Stimulated activated CD8-positive, alpha-beta memory T cell treated with anti-CD3 and anti-CD28 coated beads, Interleukin-2, amount 100 ng/mL, for 1 hour (primary cell): ENCODE data around the gene ZNF394.

Source experiments
- DNase-seq, 2 donors: peaks; one replicate each; pipeline ENCODE4 v3.0.0-alpha.2; 2020; ENCODE audit warnings: low read depth in 2 of 2

Gene ZNF394

GRCh38 chr7:99493823-99494222 is 6.3 kb downstream of the ZNF394 start:
- DNase-seq = no peak

- no peak for DNase-seq
Measured at GRCh38 chr7:99490878-99491277, 9.2 kb downstream of the ZNF394 start.

- no peak for DNase-seq
Measured at GRCh38 chr7:99489235-99489634, 10.8 kb downstream of the ZNF394 start.

DNA sequence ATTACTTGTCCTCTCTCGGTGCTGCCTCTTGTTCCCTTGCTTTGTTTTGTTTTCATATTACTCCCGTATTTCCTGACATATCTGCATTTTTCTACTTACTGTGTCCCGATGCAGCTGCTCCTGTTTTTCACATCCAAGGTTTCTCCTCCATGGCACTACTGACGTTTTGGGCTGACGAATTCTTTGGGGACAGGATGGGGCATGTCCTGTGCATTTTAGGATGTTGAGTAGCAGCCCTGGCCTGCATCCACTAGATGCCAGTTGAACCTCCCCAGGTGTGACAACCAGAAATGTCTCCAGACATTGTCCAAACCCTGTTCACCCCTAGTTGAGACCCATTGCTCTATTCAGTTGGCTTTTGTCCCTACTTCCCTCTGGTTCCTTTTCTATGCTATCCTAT is 15.0 kb downstream of the ZNF394 start:
- DNase-seq = no peak

DNA sequence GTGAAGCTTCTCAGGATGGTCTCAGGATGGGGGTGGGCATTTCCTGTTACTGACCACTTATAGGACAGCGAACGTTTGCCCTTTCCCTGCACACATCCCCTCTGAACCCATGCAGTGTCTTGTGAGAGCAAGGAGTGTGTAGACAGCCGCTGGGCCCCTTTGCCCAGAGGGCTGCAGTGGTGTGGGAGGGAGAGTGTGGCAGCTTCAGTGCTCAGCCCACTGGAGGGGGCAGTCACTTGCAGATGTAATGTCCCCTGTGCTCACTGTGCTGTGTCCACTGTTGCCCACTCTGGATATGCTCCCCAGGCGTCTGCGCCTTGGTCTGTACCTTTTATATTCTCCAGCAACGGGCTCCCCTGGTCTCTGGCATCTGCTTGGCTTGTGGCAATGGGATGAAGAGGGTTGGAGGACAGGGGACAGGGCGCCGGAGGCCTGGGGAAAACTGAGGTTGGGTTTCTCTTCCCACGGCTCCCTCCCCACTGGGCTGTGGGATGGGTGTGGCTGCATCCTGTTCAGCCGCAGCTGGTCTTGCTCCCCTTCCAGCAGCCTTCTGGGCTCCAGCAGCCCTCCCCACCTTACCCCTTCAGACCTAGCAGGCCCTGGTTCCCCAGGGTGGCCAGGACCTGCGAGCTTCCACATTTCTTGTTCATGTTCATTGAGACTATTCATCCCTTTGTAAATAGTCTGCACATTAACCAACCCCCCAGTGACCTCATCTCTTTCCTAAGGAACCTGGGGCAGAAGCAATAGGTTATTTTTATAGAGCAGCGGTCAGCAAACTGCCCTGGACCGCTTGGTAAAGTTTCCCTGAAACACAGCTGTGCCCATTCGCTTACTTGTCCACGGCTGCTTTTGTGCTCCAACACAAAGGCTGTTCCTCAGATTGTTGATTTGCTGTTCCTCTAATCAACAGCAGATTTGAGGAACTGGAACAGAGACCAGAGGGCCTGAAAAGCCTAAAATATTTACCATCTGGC is 21.3 kb downstream of the ZNF394 start:
- no peak for DNase-seq

DNA sequence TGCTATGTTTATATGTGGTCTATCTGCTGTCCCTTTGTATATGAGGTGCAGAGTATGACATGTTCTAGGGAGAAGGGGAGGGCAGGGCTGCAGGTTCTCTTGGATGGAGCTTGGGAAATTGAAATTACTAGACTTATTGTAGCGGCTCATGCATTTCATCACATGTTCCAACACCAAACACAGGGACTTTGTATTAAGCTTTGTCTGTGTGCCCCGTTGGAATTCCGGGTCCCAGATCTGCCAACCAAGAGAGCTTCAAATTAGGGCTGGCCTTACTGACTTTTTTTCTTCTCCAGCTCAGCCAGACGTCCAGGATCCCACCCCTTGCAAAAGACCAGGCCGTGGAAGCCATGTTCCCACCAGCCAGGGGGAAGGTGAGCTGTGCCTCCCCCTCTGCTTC is 24.0 kb downstream of the ZNF394 start:
- no peak for DNase-seq

DNA sequence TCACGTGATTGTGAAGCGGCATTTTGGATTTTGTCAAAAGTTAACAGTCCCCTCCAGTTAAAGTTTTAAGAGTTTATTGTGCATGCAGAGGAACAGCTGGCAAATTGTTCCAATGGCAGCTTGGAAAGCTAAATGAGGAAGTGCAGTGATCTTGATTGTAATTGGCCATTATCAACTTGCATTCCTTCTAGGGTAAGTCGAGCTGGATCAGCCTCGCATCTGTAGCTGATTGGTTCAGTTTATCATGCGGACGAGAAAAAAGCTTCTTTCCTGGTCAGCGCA is 26.8 kb downstream of the ZNF394 start:
- DNase-seq = no peak

GRCh38 chr7:99472561-99473314 is 27.3 kb downstream of the ZNF394 start, which contains the start of gene ZNF789:
Gene ZNF789, plus strand, starts transcription at chr7:99472890. Its CDS starts 3,567 bp downstream, at chr7:99476457.
- peak; percentile 96 to 97 for DNase-seq

DNA sequence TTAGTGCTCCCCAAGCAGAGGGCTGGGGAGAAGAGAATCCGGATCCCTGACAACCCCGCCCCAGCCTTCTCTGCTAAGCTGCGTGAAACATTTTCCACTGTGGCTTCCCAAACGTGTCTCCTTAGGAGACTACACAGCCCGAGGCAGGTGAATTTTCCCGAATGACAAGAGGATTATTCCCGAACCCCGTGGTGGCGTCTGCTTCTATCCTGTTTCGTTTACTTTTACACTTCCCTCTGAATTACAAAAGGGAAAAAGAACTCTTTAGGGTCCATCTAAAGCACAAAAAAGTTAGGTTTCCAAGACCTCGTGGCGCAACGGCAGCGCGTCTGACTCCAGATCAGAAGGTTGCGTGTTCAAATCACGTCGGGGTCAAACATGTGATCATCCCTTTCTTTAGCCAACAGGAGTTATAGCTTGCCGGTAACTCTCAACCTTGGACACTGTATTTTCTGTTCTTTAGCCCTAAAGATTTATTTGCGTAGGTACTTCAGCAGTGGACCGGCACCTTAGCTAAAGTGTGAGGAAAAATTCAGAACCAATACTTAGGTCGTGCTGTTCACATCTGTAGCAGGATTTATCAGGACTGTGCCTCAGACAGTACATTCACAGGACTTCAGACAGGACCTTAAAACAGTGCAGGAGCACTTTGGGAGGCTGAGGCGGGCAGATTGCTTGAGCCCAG is 30.6 kb downstream of the ZNF394 start:
- no peak for DNase-seq

GRCh38 chr7:99468336-99468918 is 31.7 kb downstream of the ZNF394 start:
- DNase-seq = no peak

- no peak for DNase-seq
Measured at GRCh38 chr7:99465421-99465768, 34.7 kb downstream of the ZNF394 start.

DNA sequence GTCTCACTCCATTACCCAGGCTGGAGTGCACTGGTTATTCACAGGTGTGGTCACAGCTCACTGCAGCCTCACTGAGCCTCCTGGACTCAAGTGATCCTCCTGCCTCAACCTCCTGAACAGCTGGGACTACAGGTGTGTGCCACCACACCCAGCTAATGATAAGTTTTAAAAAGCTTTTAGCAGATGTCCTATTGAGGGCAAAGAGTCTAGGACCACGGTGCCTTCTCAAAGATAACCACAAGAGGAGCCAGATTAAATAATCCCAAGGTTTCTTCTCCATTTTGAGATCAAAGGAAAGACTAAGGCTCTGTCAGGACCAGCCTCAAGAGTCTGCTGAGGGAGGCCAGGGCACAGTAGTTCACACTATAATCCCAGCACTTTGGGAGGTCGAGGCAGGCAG is 38.9 kb downstream of the ZNF394 start:
- DNase-seq = no peak

DNA sequence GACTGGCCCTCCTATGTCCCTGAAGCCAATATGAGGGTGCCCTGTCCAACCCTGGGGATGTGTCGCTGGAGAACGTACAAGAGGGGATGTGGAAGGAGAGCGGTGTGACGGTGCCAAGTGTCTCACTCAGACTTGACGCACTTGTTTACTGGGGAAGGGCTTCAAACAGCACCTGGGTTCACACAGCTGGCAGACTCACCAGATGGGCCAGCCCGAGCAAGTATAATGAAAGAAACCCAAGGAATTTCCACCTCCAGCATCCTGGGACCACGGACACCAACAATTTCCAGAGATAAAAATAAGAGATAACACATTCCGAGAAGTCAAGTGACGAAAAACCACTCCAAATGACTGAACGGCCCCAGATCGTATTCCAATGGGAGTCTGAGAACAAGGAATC is 39.4 kb downstream of the ZNF394 start:
- DNase-seq = no peak

DNA sequence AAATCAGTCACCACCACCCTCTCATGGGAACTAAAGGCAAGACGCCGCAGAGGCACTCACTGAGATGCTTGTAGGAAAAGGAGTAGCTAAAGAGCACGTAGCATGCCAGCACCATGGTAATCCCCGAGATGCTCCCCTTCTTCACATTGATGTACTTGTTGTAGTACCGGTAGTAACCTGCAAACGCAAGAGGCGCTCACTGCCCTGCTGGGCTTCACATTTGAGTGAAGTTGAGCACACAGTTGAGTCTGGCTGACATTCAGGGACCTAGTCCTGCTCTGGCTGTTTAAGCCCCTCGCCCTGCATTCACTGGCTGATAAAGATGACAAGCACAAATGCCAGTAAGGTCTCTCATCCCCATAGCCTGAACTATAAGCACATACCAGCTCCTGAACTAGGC is 41.0 kb downstream of the ZNF394 start:
- DNase-seq = no peak

- DNase-seq = no peak
Measured at GRCh38 chr7:99457650-99458493, 42.2 kb downstream of the ZNF394 start.

GRCh38 chr7:99457050-99457649 is 42.9 kb downstream of the ZNF394 start:
- DNase-seq = no peak

GRCh38 chr7:99456288-99456687 is 43.8 kb downstream of the ZNF394 start:
- no peak for DNase-seq

- DNase-seq = no peak
Measured at GRCh38 chr7:99455874-99456273, 44.2 kb downstream of the ZNF394 start.

GRCh38 chr7:99453105-99453504 is 47.0 kb downstream of the ZNF394 start:
- no peak for DNase-seq

DNA sequence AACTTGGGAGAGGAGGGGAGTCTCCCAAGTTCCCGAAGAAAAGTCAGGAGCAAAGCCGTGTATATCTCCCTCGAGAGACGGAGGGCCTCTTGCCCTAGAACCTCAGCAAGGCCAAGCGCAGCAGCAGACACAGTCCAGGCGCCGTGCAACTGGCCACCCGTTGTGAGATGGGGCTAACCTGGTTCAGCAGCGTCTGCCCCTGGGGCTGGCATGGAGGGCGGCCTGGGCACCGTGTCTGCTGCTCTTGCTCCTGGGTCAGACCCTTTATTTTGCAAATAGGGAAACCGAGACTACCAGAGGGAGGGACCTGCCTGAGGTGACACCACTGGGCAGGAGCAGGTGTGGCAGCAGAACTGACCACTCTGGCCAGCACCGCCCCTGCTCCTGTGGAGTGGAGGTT is 47.5 kb downstream of the ZNF394 start:
- DNase-seq = no peak

- no peak for DNase-seq
Measured at GRCh38 chr7:99451936-99452335, 48.1 kb downstream of the ZNF394 start.
